ENCODE data around the gene PDCD6IP. TPM values are rescaled to one million over a fixed set of nuclear protein-coding genes. Genes with fewer than 3 reads are reported as not detected.

PDCD6IP gene
- total and polyA plus RNA-seq, 2 of the 13 experiments (the other 11 are each of a cell fraction or from before 2014, with no cell fraction given) = 62.5 to 85.6 TPM

GRCh38 chr3:33803252-33803651 is 4.8 kb downstream of the PDCD6IP start:
- in situ Hi-C loops (cut with HindIII; ENCODE audit: extremely low pct_ligation_motif_present, low pct_unique_long_range_greater_than_20kb) (no loop called here), intact Hi-C loops (cut with micrococcal nuclease; ENCODE audit: unreplicated experiment) (no loop called here)
- Histone ChIP-seq H3K79me2 (ENCODE audit: insufficient read depth, low read length) (peaks cover 81% of the 10 kb centered on the region), H3K4me3 (replicated peaks in 1 of 3; ENCODE audit: insufficient read depth in 1 of 3, low read depth in 2 of 3, low read length in 3 of 3) (no peak overlapping the region), H2AFZ (ENCODE audit: low read length) (no peak overlapping the region), H3K36me3 (replicated peaks in 1 of 2; ENCODE audit: control insufficient read depth in 1 of 2, insufficient read depth in 2 of 2, low read length in 2 of 2) (peaks cover 3 to 6% of the 10 kb centered on the region in 2 experiments; a peak in 4 of 5 replicates), H3K27me3 (ENCODE audit: control insufficient read depth in 1 of 2, insufficient read depth in 2 of 2, low read length in 2 of 2) (no peaks in the 10 kb centered on the region; a peak in 1 of 5 replicates), H4K20me1 (ENCODE audit: insufficient read depth, low read length) (no peaks in the 10 kb centered on the region; the same call in 1 of the 2 replicates), H3K4me1 (ENCODE audit: insufficient read depth, low read length) (peaks cover 65% of the 10 kb centered on the region), H3K27ac (ENCODE audit: extremely low read length, insufficient read depth, low read length) (no peak overlapping the region), H3K9ac (ENCODE audit: insufficient read depth, low read depth, low read length) (no peak overlapping the region), H3K9me3 (ENCODE audit: low read length) (no peaks in the 10 kb centered on the region), H3K4me2 (ENCODE audit: low read depth, low read length) (peak overlapping the region; percentile 26; the same call in 1 of the 2 replicates)
- TF ChIP-seq MYC (CRISPR knock-in tag; IDR thresholded peaks at IDR 0.05; ENCODE audit: borderline replicate concordance) (no peak), ZNF567 (CRISPR knock-in tag; IDR thresholded peaks at IDR 0.05; ENCODE audit: borderline replicate concordance) (no peak), CREB3 (CRISPR knock-in tag; IDR thresholded peaks at IDR 0.05) (no peak), ELF3 (CRISPR knock-in tag; IDR thresholded peaks at IDR 0.05) (no peak), PAX8 (CRISPR knock-in tag; IDR thresholded peaks at IDR 0.05; ENCODE audit: borderline replicate concordance) (no peak), HNRNPLL (IDR thresholded peaks at IDR 0.05; ENCODE audit: low read depth, low read length, poor library complexity, severe bottlenecking) (no peak), EED (CRISPR knock-in tag; IDR thresholded peaks at IDR 0.05) (no peak), HDAC1 (CRISPR knock-in tag; IDR thresholded peaks at IDR 0.05) (no peak), KAT7 (CRISPR knock-in tag; IDR thresholded peaks at IDR 0.05; ENCODE audit: borderline replicate concordance) (no peak)
- TF ChIP-seq, protein P1, sequence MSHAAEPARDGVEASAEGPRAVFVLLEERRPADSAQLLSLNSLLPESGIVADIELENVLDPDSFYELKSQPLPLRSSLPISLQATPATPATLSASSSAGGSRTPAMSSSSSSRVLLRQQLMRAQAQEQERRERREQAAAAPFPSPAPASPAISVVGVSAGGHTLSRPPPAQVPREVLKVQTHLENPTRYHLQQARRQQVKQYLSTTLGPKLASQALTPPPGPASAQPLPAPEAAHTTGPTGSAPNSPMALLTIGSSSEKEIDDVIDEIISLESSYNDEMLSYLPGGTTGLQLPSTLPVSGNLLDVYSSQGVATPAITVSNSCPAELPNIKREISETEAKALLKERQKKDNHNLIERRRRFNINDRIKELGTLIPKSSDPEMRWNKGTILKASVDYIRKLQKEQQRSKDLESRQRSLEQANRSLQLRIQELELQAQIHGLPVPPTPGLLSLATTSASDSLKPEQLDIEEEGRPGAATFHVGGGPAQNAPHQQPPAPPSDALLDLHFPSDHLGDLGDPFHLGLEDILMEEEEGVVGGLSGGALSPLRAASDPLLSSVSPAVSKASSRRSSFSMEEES (CRISPR knock-in tag; IDR thresholded peaks at IDR 0.05) = no peak
- no TSS peak for BruUV-seq (replicated peaks)
- WGBS (ENCODE audit: low lambda C conversion rate) = 73% methylated on average over 1 of the region's 1 CpG
- no peak for DNase-seq (ENCODE audit: low spot score)
- no peak for ATAC-seq
- ChIA-PET CTCF (ENCODE audit: low intra/inter-chr PET ratio, low total read pairs) (no interaction called here), POLR2A (no interaction called here)
- no peak for FAIRE-seq
